Brain microvascular endothelial cell (primary cell): Measurements from ENCODE around the gene FCHSD2.

Experiments used
- DNase-seq: peaks from one replicate; pipeline ENCODE4 v3.0.0-alpha.2; 2020
- H3K27ac ChIP-seq: fragments of 250-450 bp; sonication (Bioruptor Pico); 2 replicates; pipeline ENCODE4 v1.5.1; 2020; ENCODE audit warnings: mild to moderate bottlenecking, moderate library complexity
- H3K27me3 ChIP-seq: fragments of 250-450 bp; sonication (Bioruptor Pico); replicated peaks from 2 replicates; pipeline ENCODE4 v1.5.1; 2020; ENCODE audit warnings: mild to moderate bottlenecking
- H3K36me3 ChIP-seq: fragments of 250-450 bp; sonication (Bioruptor Pico); replicated peaks from 2 replicates; pipeline ENCODE4 v1.5.1; 2020; ENCODE audit warnings: mild to moderate bottlenecking
- H3K4me3 ChIP-seq: 2 replicates; pipeline ENCODE4 v1.5.1; 2011; ENCODE audit warnings: low read depth, mild to moderate bottlenecking, control low read depth, low read length, moderate library complexity
- CTCF ChIP-seq: IDR thresholded peaks from 2 replicates; pipeline ENCODE4 v1.5.1; 2011; ENCODE audit warnings: low read depth, mild to moderate bottlenecking, moderate library complexity, low read length, control low read depth, inconsistent platforms; ENCODE audit errors: missing control alignments
- in situ Hi-C: cut with HindIII; loops from 2 replicates; pipeline ENCODE4 v1.10.0; 2017; ENCODE audit warnings: low sequenced_read_pairs, low pct_ligation_motif_present

FCHSD2 gene

DNA sequence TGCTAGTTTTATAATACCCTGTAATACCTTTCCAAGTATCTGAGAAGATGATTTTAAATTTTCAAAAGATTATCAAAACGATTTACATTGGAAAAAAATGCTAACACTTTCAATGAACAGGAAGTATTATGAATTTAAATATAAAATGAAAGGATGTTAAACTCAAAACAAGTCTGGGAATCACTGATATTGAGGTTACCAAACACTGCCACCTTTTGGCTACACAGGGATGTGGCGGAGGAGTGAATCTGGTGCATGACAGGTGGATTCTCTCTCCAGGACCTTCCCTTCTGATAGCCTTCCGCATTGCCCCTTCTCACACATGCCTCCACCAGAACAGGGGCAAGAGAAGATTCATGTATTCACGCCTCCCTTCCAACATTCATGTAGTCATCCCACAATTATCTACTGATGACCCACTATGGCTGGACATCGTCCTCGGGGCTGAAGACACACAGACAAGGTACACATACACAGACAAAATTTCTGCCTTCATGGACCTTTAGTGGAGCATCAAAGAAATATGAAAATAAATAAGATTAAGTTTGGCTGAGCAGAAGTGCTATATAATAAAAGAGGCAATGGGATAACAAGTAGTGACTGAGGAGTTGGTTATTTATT is 293.2 kb downstream of the FCHSD2 start:
- no peak overlapping the region for H3K27ac ChIP-seq
- peak; percentile 81 for TF ChIP-seq CTCF
- H3K27me3 ChIP-seq, result no peaks in the 10 kb centered on the region
- H3K4me3 ChIP-seq, result no peak overlapping the region
- no peaks in the 10 kb centered on the region for H3K36me3 ChIP-seq
- in situ Hi-C loops, result loop anchor here (25.0 kb wide), 1 partner anchor 338 kb away; no protein-coding TSS in a partner anchor
- DNase-seq, result no peak

- no peak for TF ChIP-seq CTCF
- Histone ChIP-seq H3K4me3 (no peak overlapping the region), H3K36me3 (peaks cover 2% of the 10 kb centered on the region), H3K27me3 (no peaks in the 10 kb centered on the region), H3K27ac (no peak overlapping the region)
- in situ Hi-C loops, result loop anchor here (25.0 kb wide), 1 partner anchor 343 kb away; no protein-coding TSS in a partner anchor
- no peak for DNase-seq
These were observed 297.8 kb downstream of the FCHSD2 start for GRCh38 chr11:72844356-72844755.

DNA sequence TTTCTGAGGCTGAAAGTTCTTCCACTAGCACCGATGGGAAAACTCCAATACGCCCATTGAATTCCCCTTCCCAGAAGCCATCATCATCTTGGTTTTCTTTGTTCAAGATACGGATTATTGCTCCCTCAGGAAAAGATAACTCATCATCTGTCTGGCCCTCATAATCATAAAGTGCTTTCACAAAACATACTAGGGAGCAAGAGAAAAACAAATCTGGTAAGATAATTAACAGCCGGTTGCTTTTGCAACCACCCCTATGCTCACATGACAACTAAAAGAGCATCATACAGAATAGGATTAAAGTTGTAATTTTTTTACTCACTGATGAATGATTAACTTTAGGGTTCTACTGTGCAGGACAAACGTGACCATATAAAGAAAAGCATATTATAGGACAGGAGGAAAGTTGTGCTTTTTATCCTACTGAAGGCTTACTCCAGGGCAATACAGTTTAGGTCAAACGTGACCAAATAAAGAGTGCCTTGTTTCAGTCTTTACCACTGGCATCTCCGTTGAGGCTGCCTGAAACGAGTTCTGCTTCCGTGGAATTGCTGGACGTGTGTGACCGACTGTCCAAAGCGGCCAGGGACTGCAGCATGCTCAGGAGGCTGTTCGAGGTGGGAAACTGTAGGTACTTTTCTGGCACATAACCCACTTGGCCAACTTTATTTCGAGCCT is 299.3 kb downstream of the FCHSD2 start:
- no peaks in the 10 kb centered on the region for H3K27me3 ChIP-seq
- TF ChIP-seq CTCF, result no peak
- no peak for DNase-seq
- in situ Hi-C loops, result loop anchor here (25.0 kb wide), 1 partner anchor 345 kb away; no protein-coding TSS in a partner anchor
- H3K4me3 ChIP-seq, result no peak overlapping the region
- H3K36me3 ChIP-seq, result peaks cover 2% of the 10 kb centered on the region
- H3K27ac ChIP-seq, result no peak overlapping the region

GRCh38 chr11:72842126-72842525 is 300.0 kb downstream of the FCHSD2 start:
- Histone ChIP-seq H3K27ac (no peak overlapping the region), H3K4me3 (no peak overlapping the region), H3K36me3 (peaks cover 2% of the 10 kb centered on the region), H3K27me3 (no peaks in the 10 kb centered on the region)
- TF ChIP-seq CTCF, result no peak
- no peak for DNase-seq
- in situ Hi-C loops, result loop anchor here (25.0 kb wide), 1 partner anchor 345 kb away; no protein-coding TSS in a partner anchor

DNA sequence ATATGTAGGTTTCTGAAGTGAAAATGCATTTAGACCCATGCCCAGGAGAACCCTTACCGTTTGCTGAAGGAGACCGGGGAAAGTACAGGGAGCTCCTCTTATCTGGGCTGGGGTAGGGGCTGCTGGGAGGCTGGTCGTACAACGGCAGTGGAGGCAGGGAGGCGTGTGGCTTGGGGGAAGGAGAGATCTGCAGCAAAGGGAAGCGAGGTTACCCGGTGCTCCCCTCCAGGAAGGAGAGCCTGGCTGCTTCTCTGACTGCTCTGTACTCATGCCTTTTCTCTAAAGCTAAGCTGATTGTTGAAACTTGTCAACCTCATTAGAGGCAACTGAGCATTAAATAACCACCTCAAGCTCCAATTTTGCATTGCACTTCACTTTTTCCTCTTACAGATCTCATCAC is 300.7 kb downstream of the FCHSD2 start:
- no peak for TF ChIP-seq CTCF
- no peak for DNase-seq
- H3K27ac ChIP-seq, result no peak overlapping the region
- in situ Hi-C loops, result loop anchor here (25.0 kb wide), 1 partner anchor 346 kb away; no protein-coding TSS in a partner anchor
- peaks cover 2% of the 10 kb centered on the region for H3K36me3 ChIP-seq
- no peak overlapping the region for H3K4me3 ChIP-seq
- H3K27me3 ChIP-seq, result no peaks in the 10 kb centered on the region
